SKM-1 (cell line): ENCODE data around the gene C19orf73.
"Not testable (repeated sequence)": the region's sequence is repeated elsewhere in the genome, so short reads cannot be mapped to it uniquely, and the experiment has no call there.

Source experiments
- DNase-seq: peaks from one replicate; lab custom pipeline; 2025; ENCODE audit not compliant: unreplicated experiment; lab: John Stamatoyannopoulos, UW

The C19orf73 gene

DNA sequence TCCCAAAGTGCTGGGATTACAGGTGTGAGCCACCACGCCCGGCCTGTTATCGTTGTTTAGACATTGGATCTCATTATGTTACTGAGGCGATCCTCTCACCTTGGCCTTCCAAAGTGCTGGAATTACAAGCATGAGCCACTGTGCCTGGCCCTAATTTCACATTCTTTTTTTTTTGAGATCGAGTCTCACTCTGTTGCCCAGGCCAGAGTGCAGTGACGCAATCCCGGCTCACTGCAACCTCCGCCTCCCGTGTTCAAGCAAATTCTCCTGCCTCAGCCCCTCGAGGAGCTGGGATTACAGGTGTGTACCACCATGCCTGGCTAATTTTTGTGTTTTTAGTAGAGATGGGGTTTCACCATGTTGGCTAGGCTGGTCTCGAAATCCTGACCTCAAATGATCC lies 4.3 kb upstream of the C19orf73 start:
- not testable (repeated sequence) for DNase-seq

DNA sequence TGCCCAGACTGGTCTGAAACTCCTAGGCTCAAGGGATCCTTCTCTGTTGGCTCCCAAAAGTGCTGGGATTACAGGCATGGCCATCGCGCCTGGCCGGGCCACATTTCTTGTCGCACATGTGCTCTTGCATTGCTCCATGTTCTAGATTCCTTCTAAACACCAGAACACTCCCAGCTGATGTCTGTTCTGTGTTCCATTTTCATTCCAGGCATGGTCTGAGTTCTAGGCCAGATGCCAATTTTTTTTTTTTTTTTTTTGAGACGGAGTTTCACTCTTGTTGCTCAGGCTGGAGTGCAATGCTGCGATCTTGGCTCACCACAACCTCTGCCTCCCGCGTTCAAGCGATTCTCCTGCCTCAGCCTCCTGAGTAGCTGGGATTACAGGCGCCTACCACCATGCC lies 2.9 kb upstream of the C19orf73 start:
- not testable (repeated sequence) for DNase-seq

- no peak for DNase-seq
Observed at GRCh38 chr19:49120868-49121267, 1.9 kb upstream of the C19orf73 start.

GRCh38 chr19:49120325-49120683 lies 1.4 kb upstream of the C19orf73 start:
- no peak for DNase-seq

DNA sequence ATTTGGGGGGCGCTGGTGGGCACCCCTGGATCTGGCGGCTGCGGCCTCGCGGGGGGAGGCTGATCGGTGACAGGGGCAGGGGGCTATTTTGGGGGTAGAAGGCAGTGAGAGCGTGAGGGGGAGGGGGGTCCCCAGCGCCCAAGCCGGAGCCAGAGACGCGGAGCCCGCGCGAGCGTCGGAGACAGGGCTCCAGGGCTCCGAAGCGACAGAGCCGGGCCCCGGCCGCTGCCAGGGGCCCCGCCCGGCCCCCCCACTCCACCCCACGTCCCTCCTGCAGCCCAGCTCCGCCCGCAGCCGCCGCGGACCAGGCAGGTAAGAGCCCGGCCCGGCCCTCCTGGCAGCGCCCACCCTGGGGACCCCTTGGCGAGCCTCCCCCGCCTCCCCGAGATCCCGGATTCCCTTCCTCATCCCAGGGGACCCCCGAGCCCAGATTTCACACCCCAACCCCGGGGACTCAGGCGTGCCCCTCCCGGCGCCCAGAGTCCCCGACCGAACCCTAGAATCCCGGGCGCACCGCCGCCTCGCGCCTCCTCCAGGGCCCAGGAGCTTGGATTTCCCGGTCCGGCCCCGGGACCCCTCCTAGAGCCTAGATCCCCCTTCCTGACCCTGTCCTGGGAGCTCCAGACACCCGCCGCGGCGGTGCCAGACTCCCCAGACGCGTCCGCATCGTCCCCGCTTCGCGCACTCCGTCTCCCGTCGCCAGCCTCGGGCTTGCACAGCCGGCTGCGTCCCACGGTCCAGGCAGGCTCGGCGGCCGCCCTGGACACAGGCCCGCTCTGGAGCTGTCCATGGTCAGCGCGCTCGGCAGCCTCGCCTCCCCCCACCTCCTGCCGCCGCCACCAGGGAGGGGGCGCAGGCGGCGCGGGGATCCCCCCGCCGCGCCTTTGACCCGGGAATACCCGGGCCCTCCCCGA lies 725 bp upstream of the C19orf73 start, which contains the start of gene PPFIA3:
PPFIA3 (plus strand) TSS at position 134 of the 914 bp plus-strand sequence. CDS start 8,330 bp downstream, outside the sequence.
- DNase-seq, result no peak

- no peak for DNase-seq
Observed at GRCh38 chr19:49117677-49118564, 1.0 kb downstream of the C19orf73 start.

GRCh38 chr19:49116544-49116943 lies 2.4 kb downstream of the C19orf73 start:
- no peak for DNase-seq

DNA sequence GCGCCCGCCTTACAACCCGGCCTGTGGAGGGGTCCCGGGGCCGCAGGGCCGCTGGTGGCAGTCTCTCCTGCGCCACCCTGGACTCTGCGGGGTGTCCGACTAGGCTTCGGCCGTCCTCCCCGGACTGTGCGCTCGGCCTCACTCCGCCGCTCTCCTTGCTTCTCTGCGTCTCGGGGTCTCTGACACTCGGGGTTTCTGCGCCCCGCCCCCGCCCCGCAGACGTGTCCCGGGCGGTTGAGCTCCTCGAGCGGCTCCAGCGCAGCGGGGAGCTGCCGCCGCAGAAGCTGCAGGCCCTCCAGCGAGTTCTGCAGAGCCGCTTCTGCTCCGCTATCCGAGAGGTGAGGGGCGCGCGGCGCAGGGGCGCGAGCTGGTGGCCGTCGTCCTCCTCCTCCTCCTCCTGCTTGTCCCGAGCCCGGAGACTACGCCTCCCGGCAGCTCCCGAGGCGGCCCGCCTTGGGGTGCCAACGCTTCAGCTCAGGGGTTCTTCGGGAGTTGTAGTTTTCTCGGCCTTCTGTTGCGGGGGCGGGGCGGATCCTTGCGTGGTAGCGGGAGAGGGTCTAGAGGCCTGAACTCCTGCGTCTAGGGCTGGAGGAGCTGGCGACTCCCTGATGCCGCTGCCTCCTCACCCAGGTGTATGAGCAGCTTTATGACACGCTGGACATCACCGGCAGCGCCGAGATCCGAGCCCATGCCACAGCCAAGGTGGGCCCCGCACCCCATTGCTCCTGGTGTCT lies 4.1 kb downstream of the C19orf73 start:
- DNase-seq, result no peak

DNA sequence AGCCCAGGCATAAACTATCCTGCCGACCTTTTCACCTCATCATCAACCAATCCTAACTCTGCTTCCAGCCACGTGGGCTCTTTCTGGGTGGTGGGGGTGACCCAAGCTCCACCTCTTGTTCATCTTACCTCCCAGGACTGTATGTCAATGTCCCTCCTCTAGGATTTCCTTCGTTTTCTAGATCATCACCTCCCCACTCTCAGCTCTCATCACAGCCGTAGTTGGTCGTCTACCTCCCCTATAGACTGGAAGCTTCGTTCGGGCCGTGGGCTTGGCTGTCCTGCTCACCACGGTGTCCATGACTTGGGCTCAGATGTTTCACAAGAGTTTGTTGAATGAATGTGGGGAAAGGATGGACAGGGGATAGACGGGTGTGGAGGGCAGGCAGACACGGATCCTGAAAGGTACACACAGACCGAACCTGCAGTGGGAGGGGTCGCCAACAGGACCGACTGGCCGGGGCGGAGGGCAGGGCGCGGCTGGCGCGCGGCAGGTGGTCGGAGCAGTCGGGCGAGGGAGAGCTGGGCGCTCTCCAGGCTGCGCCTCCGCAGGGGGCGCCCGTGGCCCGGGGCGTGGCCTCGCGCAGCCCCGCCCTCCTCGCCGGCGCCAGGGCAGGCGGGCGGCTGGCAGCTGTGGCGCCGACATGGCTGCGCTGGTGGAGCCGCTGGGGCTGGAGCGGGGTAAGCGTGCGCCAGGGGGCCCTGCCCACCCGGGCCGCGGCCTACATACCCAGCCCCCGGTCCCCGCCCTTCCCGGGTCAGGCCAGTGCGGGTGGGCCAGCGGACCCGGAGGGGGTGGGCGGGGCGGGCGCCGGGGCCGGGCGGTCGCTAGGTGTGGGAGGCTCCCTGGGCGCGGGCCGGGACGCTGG lies 4.9 kb downstream of the C19orf73 start, which contains the start of gene LIN7B:
LIN7B (plus strand) TSS at position 609 of the 868 bp plus-strand sequence; CDS start at position 644, 35 bp downstream.
- no peak for DNase-seq

- DNase-seq, result no peak
Observed at GRCh38 chr19:49111218-49111998, 7.5 kb downstream of the C19orf73 start.

DNA sequence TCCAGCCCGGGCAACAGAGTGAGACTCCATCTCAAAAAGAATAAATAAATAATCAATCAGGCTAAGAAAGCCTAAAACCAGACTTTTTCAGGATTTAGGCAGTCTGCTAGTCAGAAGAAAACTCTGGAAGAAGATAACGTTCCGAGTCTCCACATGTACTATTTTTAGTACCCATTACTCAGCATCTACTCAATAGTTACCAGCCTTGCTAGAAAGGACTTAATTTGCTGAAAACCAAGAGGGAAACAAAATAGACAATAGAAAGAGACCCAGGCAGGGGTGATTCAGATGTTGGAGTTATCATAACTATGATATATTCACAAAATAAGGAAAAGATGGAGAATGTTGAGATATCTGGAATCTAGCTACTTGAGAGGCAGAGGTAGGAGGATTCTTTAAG lies 8.4 kb downstream of the C19orf73 start:
- DNase-seq, result no peak

- DNase-seq, result no peak
Observed at GRCh38 chr19:49109569-49110233, 9.2 kb downstream of the C19orf73 start.

GRCh38 chr19:49109051-49109450 lies 9.9 kb downstream of the C19orf73 start:
- no peak for DNase-seq

GRCh38 chr19:49107625-49108459 lies 11.1 kb downstream of the C19orf73 start:
- no peak for DNase-seq

GRCh38 chr19:49106648-49107135 lies 12.3 kb downstream of the C19orf73 start:
- DNase-seq, result no peak

DNA sequence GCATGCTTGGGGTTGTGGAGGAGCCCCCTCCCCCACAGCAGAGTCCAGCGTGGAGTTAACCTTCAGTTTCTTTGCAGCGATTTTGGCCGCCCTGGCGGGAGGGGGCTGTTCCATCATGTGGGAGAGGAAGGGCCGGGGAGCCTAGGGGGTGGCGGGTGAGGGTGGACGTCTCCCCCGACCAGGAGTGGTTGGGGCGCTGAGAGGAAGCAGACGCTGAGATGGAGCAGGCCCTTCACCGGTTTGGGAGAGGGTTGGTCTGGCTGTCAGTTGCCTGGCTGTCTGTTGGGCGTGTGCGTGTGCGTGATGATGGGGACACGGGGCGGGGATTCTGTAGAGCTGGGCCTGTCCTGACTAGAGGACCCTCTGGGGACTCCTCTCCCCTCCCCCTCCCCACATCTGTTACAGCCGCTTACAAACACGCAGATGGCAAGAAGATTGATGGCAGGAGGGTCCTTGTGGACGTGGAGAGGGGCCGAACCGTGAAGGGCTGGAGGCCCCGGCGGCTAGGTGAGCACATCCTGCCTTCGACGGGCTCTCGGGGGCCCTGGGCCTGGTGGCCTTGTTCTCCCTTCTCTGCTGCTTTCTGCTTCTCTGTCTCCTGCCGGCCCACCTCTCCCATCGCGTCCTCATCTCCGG lies 14.6 kb downstream of the C19orf73 start:
- DNase-seq, result no peak
